HG03442 (cell line): ENCODE results near the gene MAPK6.

Experiments used
- ATAC-seq: cut with Tn5 transposase; IDR thresholded peaks from one replicate; pipeline ENCODE4 v1.9.1; 2021; ENCODE audit warnings: mild to moderate bottlenecking, moderate library complexity; ENCODE audit not compliant: unreplicated experiment

The MAPK6 gene

DNA sequence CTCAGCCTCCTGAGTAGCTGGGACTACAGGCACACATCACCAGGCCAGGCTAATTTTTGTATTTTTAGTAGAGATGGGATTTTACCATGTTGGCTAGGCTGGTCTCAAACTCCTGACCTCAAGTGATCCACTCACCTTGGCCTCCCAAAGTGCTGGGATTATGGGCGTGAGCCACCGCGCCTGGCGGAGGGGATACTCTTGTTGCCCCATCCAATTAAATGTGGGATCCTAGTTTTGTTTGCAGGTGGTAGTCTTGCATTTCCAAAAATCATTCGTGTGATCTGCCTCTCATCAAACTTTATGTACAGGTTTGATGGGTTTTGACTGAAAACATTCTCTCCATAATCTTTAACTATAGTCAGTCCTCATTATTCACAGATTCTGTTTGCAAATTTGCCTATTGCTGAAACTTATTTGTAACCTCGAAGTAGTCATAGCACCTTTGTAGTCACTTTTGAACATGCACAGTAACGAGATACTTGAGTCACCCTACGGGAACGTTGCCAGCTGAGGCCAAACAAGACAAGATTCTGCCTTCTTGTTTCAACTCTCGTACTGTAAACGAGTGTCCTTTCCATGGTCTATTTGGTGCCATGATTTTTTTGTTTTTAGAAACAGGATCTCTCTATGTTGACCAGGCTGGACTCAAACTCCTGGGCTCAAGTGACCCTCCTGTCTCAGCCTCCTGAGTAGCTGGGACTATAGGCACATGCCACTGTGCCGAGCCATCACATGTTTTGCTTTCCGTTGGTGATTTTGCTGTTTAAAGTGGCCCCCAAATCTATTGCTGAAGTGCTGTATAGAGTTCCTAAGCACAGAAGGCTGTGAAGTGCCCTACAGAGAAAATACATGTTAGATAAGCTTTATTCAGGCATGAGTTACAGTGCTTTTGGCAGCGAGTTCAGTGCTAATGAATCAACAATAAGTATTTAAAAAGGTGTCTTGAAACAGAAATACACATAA lies 8.1 kb upstream of the MAPK6 start:
- ATAC-seq: no peak

DNA sequence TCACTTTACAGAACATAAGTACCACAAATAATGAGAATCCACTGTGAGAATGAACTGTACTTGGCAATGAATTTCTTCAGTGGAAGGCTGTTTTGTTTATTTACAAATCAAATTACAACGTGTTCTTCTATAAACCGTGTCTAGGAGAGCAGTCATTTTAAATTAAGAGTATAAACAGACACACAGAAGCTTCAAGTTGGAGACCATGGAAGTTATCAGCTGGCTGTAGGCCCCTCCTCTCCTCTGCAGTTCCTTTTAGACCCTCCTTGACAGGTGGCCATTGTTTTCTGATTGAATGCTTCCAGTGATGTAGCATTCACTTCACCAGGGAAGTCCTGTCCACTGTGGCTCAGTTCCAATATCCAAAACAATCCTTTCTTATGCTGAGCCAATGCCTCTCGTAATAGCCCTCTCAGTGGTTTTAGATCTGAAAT lies 7.3 kb upstream of the MAPK6 start:
- no peak for ATAC-seq

DNA sequence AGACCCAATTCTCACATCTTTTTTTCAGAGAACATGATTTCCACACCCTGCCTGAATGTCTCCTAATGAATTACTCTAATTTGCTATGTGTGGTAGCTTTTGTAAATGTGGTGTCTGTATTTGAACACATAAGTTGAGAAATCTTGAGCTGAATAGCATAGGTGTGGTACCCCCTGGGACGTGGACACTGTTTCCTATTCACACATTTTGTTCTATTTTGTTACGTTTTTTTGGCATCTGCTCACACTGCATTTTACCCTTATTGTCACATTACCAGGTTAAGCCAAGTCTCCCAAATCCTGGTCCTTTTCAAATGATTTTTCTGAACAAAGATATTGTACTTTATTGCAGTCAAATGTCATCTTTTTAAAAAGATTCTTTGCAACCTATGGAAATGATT lies 6.8 kb upstream of the MAPK6 start:
- ATAC-seq: no peak

- peak; percentile 48 for ATAC-seq
Measured at GRCh38 chr15:52013151-52013791, 5.7 kb upstream of the MAPK6 start.

DNA sequence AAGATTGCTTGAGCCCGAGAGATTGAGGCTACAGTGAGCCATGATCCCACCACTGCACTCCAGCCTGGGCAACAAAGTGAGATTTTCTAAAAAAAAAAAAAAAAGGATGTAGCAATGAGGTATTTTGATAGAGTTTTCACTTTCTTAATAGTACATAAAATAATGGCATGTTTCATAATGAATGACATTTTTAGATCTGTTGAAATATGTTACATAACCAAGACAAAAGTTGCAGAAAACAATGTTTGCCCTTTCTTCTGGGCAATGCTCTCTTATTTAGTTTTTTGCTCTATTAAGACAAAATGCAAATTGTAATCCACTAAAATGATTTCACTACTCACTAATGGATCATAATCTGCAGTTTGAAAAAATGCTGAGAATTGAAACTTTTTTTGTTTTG lies 4.4 kb upstream of the MAPK6 start:
- ATAC-seq: no peak

DNA sequence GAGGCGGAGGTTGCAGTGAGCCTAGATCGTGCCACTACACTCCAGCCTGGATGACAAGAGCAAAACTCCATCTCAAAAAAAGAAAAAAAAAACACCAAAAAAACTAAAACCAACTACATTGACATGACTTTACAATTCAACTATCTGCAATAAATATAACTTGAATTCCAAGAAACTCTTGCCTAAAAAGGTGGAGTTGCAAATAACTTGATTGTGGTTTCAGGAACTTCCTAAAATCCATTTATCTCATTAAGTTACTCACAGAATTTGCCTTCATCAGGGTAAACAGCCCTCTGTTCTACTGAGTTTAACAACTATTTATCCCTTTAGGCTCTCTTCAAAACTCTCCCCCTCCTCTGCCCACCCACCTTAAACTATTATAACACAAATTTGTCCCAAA lies 2.7 kb upstream of the MAPK6 start:
- no peak for ATAC-seq

DNA sequence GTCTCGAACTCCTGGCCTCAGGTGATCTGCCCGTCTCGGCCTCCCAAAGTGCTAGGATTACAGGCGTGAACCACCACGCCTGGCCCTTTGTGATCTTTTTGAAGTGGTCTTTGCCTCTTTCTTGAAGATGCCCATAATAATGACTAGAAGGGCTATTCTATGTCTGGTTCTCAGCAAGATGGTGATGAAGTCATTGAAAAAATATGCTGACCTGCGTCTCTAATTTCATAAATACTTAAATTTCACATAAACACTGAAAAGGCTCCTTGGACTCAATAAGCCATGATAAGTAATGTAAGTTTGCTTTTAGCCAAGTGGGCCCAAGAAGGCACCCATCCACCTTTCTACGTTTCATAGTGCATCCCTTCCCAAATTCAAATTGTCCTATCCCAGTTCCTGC lies 775 bp upstream of the MAPK6 start:
- ATAC-seq: no peak

DNA sequence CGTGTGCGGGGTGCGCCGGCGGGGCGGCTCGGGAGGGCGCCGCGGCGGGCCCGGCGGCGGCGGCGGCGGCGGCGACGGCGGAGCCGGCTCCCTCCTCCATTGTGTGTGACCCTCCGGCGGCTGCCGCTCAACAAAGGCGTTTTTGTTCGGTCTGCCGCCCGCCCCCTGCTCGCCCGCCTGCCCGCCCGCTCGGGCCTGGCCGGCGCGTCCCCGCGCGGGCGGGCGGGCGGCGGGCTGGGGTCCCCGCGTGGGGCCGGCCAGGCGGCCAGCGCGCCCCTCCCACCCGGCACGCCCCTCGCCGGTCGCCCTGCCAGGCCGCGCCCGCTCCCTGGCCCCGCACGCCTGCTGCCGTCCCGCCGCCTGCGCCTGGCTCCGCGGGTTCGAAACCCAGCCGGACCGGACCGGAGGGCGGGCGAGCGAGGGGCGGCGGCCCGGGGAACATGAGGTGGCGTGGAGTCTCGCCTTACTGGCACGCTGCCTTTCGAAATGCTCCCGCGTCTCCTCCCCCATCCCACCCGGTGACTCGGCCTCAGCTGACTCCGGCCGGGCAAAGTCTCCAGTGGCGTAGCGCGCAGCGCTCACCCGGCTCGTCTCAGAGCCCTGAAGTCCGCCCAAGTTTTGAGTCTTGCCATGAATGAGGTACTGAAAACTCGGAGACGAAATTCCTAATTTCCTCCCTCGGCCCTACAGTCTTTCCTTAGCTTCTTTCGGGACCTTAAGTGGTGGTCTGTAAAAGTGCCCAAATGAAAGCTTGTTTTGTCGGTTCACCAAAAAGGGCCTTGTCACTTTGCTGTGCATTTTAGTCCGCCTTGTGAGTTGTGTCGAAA lies 588 bp downstream of the MAPK6 start:
- ATAC-seq: peak; percentile 45

DNA sequence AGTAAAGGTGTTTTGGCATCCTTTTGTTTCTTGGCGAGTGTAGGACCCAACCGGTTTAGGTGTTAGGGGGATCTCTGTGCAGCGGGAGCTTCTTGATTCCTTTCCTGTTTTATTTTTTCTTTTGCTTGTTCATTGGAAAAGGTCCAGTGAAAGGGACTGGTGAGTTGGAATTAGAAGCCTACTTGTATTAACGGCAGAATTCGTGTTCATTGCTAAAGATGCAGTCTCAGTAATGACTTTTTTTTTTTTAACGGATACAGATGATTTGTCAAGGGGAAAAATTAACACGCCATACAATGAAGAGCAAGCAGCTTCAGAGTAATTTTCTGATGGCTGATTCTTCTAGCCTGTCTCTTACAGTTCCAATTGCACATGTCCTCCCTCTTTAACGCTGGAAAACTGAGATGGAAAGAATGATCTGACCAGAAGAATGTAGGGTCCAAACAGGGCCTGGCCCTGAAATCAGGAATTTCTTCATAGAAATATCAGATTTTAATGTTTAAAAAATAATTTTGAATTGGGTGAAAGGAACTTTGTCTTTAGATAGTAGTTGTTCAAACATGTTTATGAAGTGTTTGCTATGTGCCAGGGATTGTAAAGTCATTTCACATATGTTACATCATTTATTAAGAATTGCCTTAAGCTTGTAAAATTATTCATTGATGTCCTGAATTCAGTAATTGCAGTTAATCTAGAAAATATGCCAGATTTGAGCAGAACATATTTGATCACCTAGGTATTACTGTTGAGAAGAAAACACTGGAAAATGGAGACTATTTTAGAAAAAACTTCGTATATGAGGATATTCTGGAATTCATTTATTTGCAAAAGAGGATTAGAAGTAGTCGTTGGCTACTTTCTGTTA lies 1.4 kb downstream of the MAPK6 start:
- no peak for ATAC-seq

GRCh38 chr15:52021128-52021671 lies 2.2 kb downstream of the MAPK6 start:
- ATAC-seq: no peak

GRCh38 chr15:52021892-52022540 lies 3.0 kb downstream of the MAPK6 start:
- ATAC-seq: no peak

- no peak for ATAC-seq
Measured at GRCh38 chr15:52023169-52023922, 4.3 kb downstream of the MAPK6 start.

- ATAC-seq: no peak
Measured at GRCh38 chr15:52028431-52029093, 9.5 kb downstream of the MAPK6 start.

DNA sequence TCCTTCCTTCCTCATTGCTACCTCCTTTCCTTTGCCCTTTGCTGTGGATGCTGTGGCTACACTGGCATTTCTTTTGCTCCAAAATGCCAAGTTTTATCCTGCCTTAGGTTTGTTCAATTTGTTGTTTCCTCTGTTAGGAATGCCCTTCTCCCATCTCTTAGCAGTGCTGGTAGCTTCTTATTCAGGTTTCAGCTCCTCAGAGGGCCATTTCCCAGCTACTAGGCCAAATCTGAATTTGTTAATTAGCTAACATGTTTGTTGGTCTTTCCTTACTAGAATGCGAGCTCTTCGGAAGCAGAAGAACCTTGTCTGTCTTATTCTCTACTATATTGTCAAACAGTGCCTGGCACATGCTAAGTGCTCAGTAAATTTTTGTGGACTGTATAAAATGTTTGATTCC lies 11.0 kb downstream of the MAPK6 start:
- no peak for ATAC-seq

- no peak for ATAC-seq
Measured at GRCh38 chr15:52031556-52031955, 12.5 kb downstream of the MAPK6 start.

GRCh38 chr15:52037889-52038505 lies 19.0 kb downstream of the MAPK6 start:
- no peak for ATAC-seq

GRCh38 chr15:52039925-52040781 lies 21.1 kb downstream of the MAPK6 start:
- ATAC-seq: no peak
